IMR-90 (cell line): ENCODE data around the gene GALNT3.

Source experiments
- BHLHE40 ChIP-seq: fragments of 150-350 bp; IDR thresholded peaks from 2 replicates; pipeline ENCODE4 v1.6.1; 2016; ENCODE audit warnings: mild to moderate bottlenecking, low read depth, low read length
- CTCF ChIP-seq: conservative IDR thresholded peaks from 2 replicates; pipeline ENCODE4 v1.5.1; 2012; ENCODE audit warnings: mild to moderate bottlenecking, low read depth, low read length, improper control_type of control experiment
- MAZ ChIP-seq: IDR thresholded peaks from 2 replicates; pipeline ENCODE4 v1.6.1; 2012; ENCODE audit warnings: low read depth, mild to moderate bottlenecking, low read length, improper control_type of control experiment, moderate library complexity, borderline replicate concordance
- MXI1 ChIP-seq: IDR thresholded peaks from 2 replicates; pipeline ENCODE4 v1.6.1; 2012; ENCODE audit warnings: low read depth, mild to moderate bottlenecking, low read length, moderate library complexity, borderline replicate concordance
- NFE2L2 ChIP-seq: fragments of 150-350 bp; IDR thresholded peaks from 2 replicates; pipeline ENCODE4 v1.6.1; 2016; ENCODE audit warnings: low read depth, mild to moderate bottlenecking, low read length
- POLR2A ChIP-seq: IDR thresholded peaks from 2 replicates; pipeline ENCODE4 v1.6.1; 2012; ENCODE audit warnings: mild to moderate bottlenecking, low read depth, low read length
- RFX5 ChIP-seq: IDR thresholded peaks from 2 replicates; pipeline ENCODE4 v1.8.0; 2012; ENCODE audit warnings: low read depth, mild to moderate bottlenecking, low read length, moderate library complexity
- SMC3 ChIP-seq: fragments of 150-350 bp; IDR thresholded peaks from 2 replicates; pipeline ENCODE4 v1.6.1; 2016; ENCODE audit warnings: low read depth, mild to moderate bottlenecking, antibody characterized with exemption, low read length, moderate library complexity

- TF ChIP-seq CTCF (no peak), SMC3 (no peak), RFX5 (no peak), MXI1 (no peak), POLR2A (no peak), NFE2L2 (no peak), MAZ (no peak), BHLHE40 (no peak)
Measured at GRCh38 chr2:165811592-165812370, 17.7 kb upstream of the GALNT3 start.
